ENCODE measurements around the gene PPFIA2.

- no peak for TF ChIP-seq CTCF (conservative IDR thresholded peaks at IDR 0.05)
- no peak for TF ChIP-seq ZFX (IDR thresholded peaks at IDR 0.05)
Observed at GRCh38 chr12:81325086-81325485, 434.1 kb downstream of the PPFIA2 start.
